ENCODE measurements around the gene WWOX.

- TF ChIP-seq EZH2 (IDR thresholded peaks at IDR 0.05) (no peak), POLR2AphosphoS5 (IDR thresholded peaks at IDR 0.05; ENCODE audit: borderline replicate concordance, low read depth, low read length) (no peak), FOXP2 (optimal IDR thresholded peaks at IDR 0.05; ENCODE audit: control extremely low read depth, extremely low read length, insufficient read depth) (no peak)
Observed at GRCh38 chr16:78584991-78585390, 485.5 kb downstream of the WWOX start.

Data from SK-N-MC (cell line).